Measurements from ENCODE around the gene RILPL2. TPM values are rescaled to one million over a fixed set of nuclear protein-coding genes. Genes with fewer than 3 reads are reported as not detected.

The RILPL2 gene
- total RNA-seq, 4 donors from 2014 or later = 5.4 to 7.6 (median 5.8) TPM

DNA sequence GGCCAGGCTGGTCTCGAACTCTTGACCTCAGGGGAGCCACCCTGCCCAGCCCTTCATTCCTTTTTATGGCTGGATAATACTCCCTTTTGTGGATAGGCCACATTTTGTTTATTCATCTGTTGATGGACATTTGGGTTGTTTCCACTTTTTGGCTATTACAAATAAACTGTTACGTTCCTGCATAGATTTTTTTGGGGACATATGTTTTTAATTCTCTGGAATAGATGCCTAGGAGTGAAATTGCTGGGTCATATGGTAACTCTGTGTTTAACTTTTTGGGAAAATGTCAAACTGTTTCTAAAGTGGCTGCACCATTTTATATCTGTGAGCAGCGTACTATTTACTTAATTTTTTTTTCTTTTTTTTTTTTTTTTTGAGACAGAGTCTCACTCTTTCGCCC, 42.7 kb downstream of the RILPL2 start:
- no peak for DNase-seq (ENCODE audit: extremely low spot score)
- TF ChIP-seq POLR2AphosphoS5 (IDR thresholded peaks at IDR 0.05) (no peak), CTCF (IDR thresholded peaks at IDR 0.05) (no peak), POLR2A (IDR thresholded peaks at IDR 0.05; ENCODE audit: low read depth) (no peak), EP300 (IDR thresholded peaks at IDR 0.05) (no peak)
- H3K9me3 ChIP-seq = no peaks in the 10 kb centered on the region
- 77% methylated on average over 4 of the region's 4 CpGs for WGBS
- intact Hi-C loops (cut with DNase I) = loop anchor here (5.0 kb wide), 1 partner anchor 64 kb away; the partner anchor contains the start of gene SNRNP35
- no peak overlapping the region for H3K4me3 ChIP-seq
- peaks cover 51 to 82% (median 70%) of the 10 kb centered on the region in 4 donors for H3K36me3 ChIP-seq
- peaks cover 39 to 92% (median 87%) of the 10 kb centered on the region in 4 donors for H3K4me1 ChIP-seq
- no peaks in the 10 kb centered on the region for H3K27me3 ChIP-seq
- peak overlapping the region; percentile 34 to 96 (median 91) for H3K27ac ChIP-seq (replicated peaks in 1 of 4)

- WGBS = 61% methylated on average over 8 of the region's 8 CpGs
- peak overlapping the region; percentile 89 to 96 (median 92) for H3K27ac ChIP-seq (replicated peaks in 1 of 4)
- H3K27me3 ChIP-seq = no peaks in the 10 kb centered on the region
- no peak overlapping the region for H3K4me3 ChIP-seq
- TF ChIP-seq POLR2AphosphoS5 (IDR thresholded peaks at IDR 0.05) = no peak
- no peak for TF ChIP-seq EP300 (IDR thresholded peaks at IDR 0.05)
- TF ChIP-seq CTCF (IDR thresholded peaks at IDR 0.05) = no peak
- TF ChIP-seq POLR2A (IDR thresholded peaks at IDR 0.05; ENCODE audit: low read depth) = no peak
- peaks cover 46 to 62% (median 55%) of the 10 kb centered on the region in 4 donors for H3K36me3 ChIP-seq
- H3K4me1 ChIP-seq = peaks cover 36 to 90% (median 81%) of the 10 kb centered on the region in 4 donors
- intact Hi-C loops (cut with DNase I) = loop anchor here (5.0 kb wide), 1 partner anchor 66 kb away; the partner anchor contains the start of gene SNRNP35
- no peaks in the 10 kb centered on the region for H3K9me3 ChIP-seq
- no peak for DNase-seq (ENCODE audit: extremely low spot score)
These were observed 44.7 kb downstream of the RILPL2 start for GRCh38 chr12:123391546-123392343.

- Histone ChIP-seq H3K27me3 (no peaks in the 10 kb centered on the region), H3K4me3 (peak overlapping the region; percentile 77 to 88 (median 77)), H3K36me3 (peaks cover 36 to 52% (median 45%) of the 10 kb centered on the region in 4 donors), H3K27ac (replicated peaks in 1 of 4) (peak overlapping the region; percentile 89 to 96 (median 92)), H3K9me3 (no peaks in the 10 kb centered on the region), H3K4me1 (peaks cover 36 to 80% (median 71%) of the 10 kb centered on the region in 4 donors)
- WGBS = 62% methylated on average over 23 of the region's 23 CpGs
- intact Hi-C loops (cut with DNase I) = loop anchor here (5.0 kb wide), 1 partner anchor 67 kb away; the partner anchor contains the start of gene SNRNP35
- DNase-seq (ENCODE audit: extremely low spot score) = no peak
- TF ChIP-seq POLR2A (IDR thresholded peaks at IDR 0.05; ENCODE audit: low read depth) (no peak), EP300 (IDR thresholded peaks at IDR 0.05) (no peak), POLR2AphosphoS5 (IDR thresholded peaks at IDR 0.05) (peak in 1 of 2 donors; percentile 22), CTCF (IDR thresholded peaks at IDR 0.05) (no peak)
These were observed 45.7 kb downstream of the RILPL2 start for GRCh38 chr12:123390498-123391426.

GRCh38 chr12:123389560-123390351, 46.7 kb downstream of the RILPL2 start:
- Histone ChIP-seq H3K4me1 (peaks cover 41 to 73% (median 70%) of the 10 kb centered on the region in 4 donors), H3K4me3 (peak overlapping the region; percentile 77 to 88 (median 77)), H3K36me3 (peaks cover 27 to 42% (median 35%) of the 10 kb centered on the region in 4 donors), H3K9me3 (no peaks in the 10 kb centered on the region), H3K27ac (replicated peaks in 1 of 4) (peak overlapping the region; percentile 89 to 96 (median 92)), H3K27me3 (no peaks in the 10 kb centered on the region)
- DNase-seq (ENCODE audit: extremely low spot score) = no peak
- under 1% methylated on average over 33 of the region's 66 CpGs for WGBS
- intact Hi-C loops (cut with DNase I) = loop anchor here (5.0 kb wide), 1 partner anchor 68 kb away; the partner anchor contains the start of gene SNRNP35
- TF ChIP-seq POLR2A (IDR thresholded peaks at IDR 0.05; ENCODE audit: low read depth) = no peak
- no peak for TF ChIP-seq EP300 (IDR thresholded peaks at IDR 0.05)
- no peak for TF ChIP-seq CTCF (IDR thresholded peaks at IDR 0.05)
- TF ChIP-seq POLR2AphosphoS5 (IDR thresholded peaks at IDR 0.05) = peak in 1 of 2 donors; percentile 3

All from esophagus muscularis mucosa (tissue), 4 donors.